Testis (tissue), 5 donors: ENCODE measurements around the gene ETS2. TPM values are rescaled to one million over a fixed set of nuclear protein-coding genes. Genes with fewer than 3 reads are reported as not detected.
A peak's percentile ranks its signal among the peaks of the same experiment; 100 is the strongest.

ENCODE experiments used
- DNase-seq: peaks from one replicate; pipeline ENCODE4 v3.0.0-alpha.2; 2019
- H3K27ac ChIP-seq, 2 donors: fragments of 200-600 bp; sonication (generic); one replicate each; pipeline ENCODE4 v1.5.1; 2019
- H3K27me3 ChIP-seq: fragments of 200-600 bp; sonication (generic); one replicate; pipeline ENCODE4 v1.5.1; 2019
- H3K36me3 ChIP-seq: fragments of 200-600 bp; sonication (generic); one replicate; pipeline ENCODE4 v1.5.1; 2017; ENCODE audit warnings: low read depth; ENCODE audit errors: missing control alignments
- H3K4me1 ChIP-seq: fragments of 200-600 bp; sonication (generic); one replicate; pipeline ENCODE4 v1.5.1; 2019
- H3K4me3 ChIP-seq, 2 donors: fragments of 200-600 bp; sonication (generic); one replicate each; pipeline ENCODE4 v1.5.1; 2017 to 2019
- H3K9me3 ChIP-seq: fragments of 200-600 bp; sonication (generic); one replicate; pipeline ENCODE4 v1.5.1; 2017
- CTCF ChIP-seq, 3 experiments: fragments of 450-650 bp in 2 of 3; fragments of 200-600 bp in 1 of 3; sonication (generic) in 1 of 3; IDR thresholded peaks; one replicate each; pipeline ENCODE4 v1.5.1; 2016 to 2019; ENCODE audit warnings: antibody characterized with exemption in 3 of 3, mild to moderate bottlenecking in 2 of 3, moderate library complexity in 1 of 3
- POLR2A ChIP-seq: fragments of 450-650 bp; IDR thresholded peaks from one replicate; pipeline ENCODE4 v1.6.1; 2017; ENCODE audit warnings: antibody characterized with exemption, mild to moderate bottlenecking, moderate library complexity
- WGBS, 2 donors: methylation state at CpG; one replicate each; pipeline ENCODE4 v1.1.5; 2018; 5-methylcytosine and 5-hydroxymethylcytosine counted together
- intact Hi-C: fragments of 100-400 bp; cut with DNase I; formaldehyde crosslinking; loops from one replicate; pipeline ENCODE4 v1.15.1; 2023; ENCODE audit warnings: low total_unique reads
- long read RNA-seq, 2 donors: transcript quantifications; one replicate each; lab custom pipeline, GENCODE V29; 2026
- polyA plus RNA-seq: library from polyadenylated mRNA; stranded (reverse); fragments of 350-450 nt; fragmentation: Illumina TruSeq; extraction: RNeasy Lipid Tissue Mini Kit (QIAGEN cat#74804); gene quantifications from one replicate; pipeline ENCODE4 v1.2.3, GENCODE V29; 2014; ENCODE audit warnings: low read depth, low replicate concordance; ENCODE audit not compliant: insufficient read depth
- total RNA-seq, 2 donors: library from RNA; depleted of rRNA; stranded (reverse); fragments of >200 nt; gene quantifications; one replicate each; pipeline ENCODE4 v1.2.3, GENCODE V29; 2016

ETS2 gene
- 10 to 100 TPM; 13.3 to 19.8 TPM for total RNA-seq
- polyA plus RNA-seq, result 16.2 TPM
- long read RNA-seq, donor 1, transcript ETS2-202 (10 exons, 3,766 nt), result major isoform, 12 of 12 reads
- long read RNA-seq, donor 1, partial matches to known transcripts, result 0 of 12 reads
- long read RNA-seq, donor 1, other reads (novel, unspliced or antisense), result 0 of 12 reads
- long read RNA-seq, donor 2, partial matches to known transcripts, result 5 of 7 reads
- long read RNA-seq, donor 2, other reads (novel, unspliced or antisense), result 0 of 7 reads

DNA sequence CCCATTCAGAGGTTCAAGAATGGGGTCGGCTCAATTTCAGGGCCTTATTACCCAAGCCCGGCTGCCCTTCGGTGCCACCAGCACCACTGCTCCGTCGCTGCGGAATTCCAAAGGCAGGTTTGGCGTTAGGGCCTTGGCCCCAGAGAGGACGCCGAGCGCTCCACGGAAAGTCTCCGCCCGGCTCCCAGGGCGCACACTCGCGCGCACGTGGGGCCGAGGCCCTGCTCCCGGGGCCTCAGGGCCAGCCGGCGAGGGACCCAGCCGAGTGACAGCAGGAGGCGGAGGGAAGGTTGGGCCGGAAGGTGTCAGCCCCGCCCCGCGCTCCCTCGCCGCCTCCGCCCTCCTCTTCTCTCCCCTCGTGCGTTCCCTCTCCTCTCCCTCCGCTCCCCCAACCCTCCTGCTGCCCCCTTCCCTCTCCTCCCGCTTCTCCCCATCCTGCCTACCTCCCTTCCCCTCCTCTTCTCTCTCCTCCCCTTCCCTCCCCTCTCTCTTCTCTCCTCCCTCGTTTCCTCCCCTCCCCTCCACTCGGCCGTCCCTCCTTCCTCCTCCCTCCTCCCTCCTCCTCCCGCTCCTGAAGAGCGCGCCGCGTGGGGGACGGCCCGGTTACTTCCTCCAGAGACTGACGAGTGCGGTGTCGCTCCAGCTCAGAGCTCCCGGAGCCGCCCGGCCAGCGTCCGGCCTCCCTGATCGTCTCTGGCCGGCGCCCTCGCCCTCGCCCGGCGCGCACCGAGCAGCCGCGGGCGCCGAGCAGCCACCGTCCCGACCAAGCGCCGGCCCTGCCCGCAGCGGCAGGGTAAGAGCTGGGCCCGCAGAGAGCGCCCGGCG, at the start of gene ETS2:
Gene ETS2 (plus strand): TSS at position 602 of the 825 bp plus-strand sequence. CDS start 4,106 bp downstream, outside the sequence.
- TF ChIP-seq CTCF (IDR thresholded peaks at IDR 0.05) (no peak), POLR2A (peak; percentile 41)
- Histone ChIP-seq H3K9me3 (no peaks in the 10 kb centered on the region), H3K4me1 (peaks cover 8% of the 10 kb centered on the region), H3K27me3 (no peaks in the 10 kb centered on the region), H3K27ac (peak within 1 kb of the TSS; percentile 81 to 89), H3K36me3 (no peaks in the 10 kb centered on the region), H3K4me3 (peak within 1 kb of the TSS; percentile 80 to 82)
- WGBS, 2 donors, result 1 to 2% methylated on average over 11 to 69 of the region's 76 CpGs
- DNase-seq, result peak; percentile 88
- intact Hi-C loops, result no loop called here

GRCh38 chr21:38756746-38757145, 49.0 kb upstream of the ETS2 start:
- Histone ChIP-seq H3K27ac (no peak overlapping the region), H3K4me3 (no peak overlapping the region), H3K9me3 (no peaks in the 10 kb centered on the region), H3K4me1 (peaks cover 40% of the 10 kb centered on the region), H3K27me3 (no peaks in the 10 kb centered on the region), H3K36me3 (no peaks in the 10 kb centered on the region)
- TF ChIP-seq POLR2A (no peak), CTCF (IDR thresholded peaks at IDR 0.05) (no peak)
- no peak for DNase-seq
- intact Hi-C loops, result no loop called here
- WGBS, 2 donors, result 72 to 82% methylated on average over 3 of the region's 3 CpGs

DNA sequence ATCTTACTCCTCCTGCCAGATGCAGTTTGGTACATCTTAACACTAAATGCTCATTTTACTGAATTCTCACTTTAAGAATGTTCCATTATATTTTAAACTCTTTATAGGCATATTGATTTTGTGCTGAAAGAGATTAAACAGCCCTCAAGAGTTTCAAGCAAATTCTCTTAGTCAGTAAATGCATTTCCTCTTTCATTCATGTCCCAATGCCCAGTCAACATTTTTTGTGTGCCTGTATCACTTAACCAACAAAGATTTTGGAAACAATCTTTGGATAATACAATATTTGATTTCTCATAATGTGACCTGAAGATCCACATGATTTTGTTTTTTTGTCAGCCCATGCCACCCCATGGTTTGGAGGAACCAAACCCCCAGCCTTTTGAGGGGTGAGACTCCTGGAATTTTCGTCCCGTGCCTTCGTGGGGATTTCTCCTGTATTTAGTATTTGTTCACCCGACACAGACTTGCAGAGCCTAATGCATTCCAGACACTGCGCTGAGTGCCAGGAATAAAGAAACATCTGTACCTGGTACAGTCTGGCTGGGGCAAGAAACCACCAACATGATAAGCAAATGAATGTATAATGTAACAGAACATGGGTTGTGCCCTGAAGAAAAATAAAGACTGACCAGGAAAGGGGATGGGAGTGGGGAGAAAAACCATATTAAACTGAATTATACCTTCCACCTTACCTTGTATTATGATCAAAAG, 47.1 kb upstream of the ETS2 start:
- Histone ChIP-seq H3K36me3 (no peaks in the 10 kb centered on the region), H3K27ac (no peak overlapping the region), H3K4me1 (peaks cover 21% of the 10 kb centered on the region), H3K27me3 (no peaks in the 10 kb centered on the region), H3K4me3 (no peak overlapping the region), H3K9me3 (no peaks in the 10 kb centered on the region)
- no peak for TF ChIP-seq POLR2A
- TF ChIP-seq CTCF (IDR thresholded peaks at IDR 0.05), result no peak
- intact Hi-C loops, result no loop called here
- DNase-seq, result no peak
- WGBS, 2 donors, result 83 to 86% methylated on average over 5 of the region's 5 CpGs

DNA sequence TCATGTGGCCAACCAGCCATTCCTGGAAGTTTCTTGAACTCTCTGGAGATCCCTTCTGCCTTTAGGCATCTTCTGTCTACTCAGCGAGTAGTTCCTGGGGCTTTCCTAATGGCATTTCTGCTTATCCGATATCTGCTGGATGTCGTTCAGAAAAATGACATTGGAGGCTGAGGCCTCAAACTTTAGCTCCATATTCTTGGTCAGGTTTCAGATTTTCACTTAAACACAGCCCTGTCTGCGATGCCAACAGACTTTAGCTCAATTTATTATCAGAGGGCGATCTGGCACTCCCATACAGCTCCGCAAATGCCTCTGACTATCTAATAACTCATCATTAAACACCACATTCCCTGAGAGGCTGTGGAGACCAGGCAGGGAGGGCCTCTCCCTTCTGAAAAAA, 46.3 kb upstream of the ETS2 start:
- intact Hi-C loops, result no loop called here
- H3K9me3 ChIP-seq, result no peaks in the 10 kb centered on the region
- H3K4me3 ChIP-seq, result no peak overlapping the region
- 83 to 85% methylated on average over 6 of the region's 6 CpGs for WGBS, 2 donors
- TF ChIP-seq POLR2A (no peak), CTCF (IDR thresholded peaks at IDR 0.05) (no peak)
- no peaks in the 10 kb centered on the region for H3K27me3 ChIP-seq
- DNase-seq, result no peak
- H3K4me1 ChIP-seq, result peaks cover 14% of the 10 kb centered on the region
- no peak overlapping the region for H3K27ac ChIP-seq
- no peaks in the 10 kb centered on the region for H3K36me3 ChIP-seq
